Measurements from ENCODE around the gene FKBP1A.
"Not testable (repeated sequence)": the region's sequence is repeated elsewhere in the genome, so short reads cannot be mapped to it uniquely, and the experiment has no call there.

FKBP1A gene

DNA sequence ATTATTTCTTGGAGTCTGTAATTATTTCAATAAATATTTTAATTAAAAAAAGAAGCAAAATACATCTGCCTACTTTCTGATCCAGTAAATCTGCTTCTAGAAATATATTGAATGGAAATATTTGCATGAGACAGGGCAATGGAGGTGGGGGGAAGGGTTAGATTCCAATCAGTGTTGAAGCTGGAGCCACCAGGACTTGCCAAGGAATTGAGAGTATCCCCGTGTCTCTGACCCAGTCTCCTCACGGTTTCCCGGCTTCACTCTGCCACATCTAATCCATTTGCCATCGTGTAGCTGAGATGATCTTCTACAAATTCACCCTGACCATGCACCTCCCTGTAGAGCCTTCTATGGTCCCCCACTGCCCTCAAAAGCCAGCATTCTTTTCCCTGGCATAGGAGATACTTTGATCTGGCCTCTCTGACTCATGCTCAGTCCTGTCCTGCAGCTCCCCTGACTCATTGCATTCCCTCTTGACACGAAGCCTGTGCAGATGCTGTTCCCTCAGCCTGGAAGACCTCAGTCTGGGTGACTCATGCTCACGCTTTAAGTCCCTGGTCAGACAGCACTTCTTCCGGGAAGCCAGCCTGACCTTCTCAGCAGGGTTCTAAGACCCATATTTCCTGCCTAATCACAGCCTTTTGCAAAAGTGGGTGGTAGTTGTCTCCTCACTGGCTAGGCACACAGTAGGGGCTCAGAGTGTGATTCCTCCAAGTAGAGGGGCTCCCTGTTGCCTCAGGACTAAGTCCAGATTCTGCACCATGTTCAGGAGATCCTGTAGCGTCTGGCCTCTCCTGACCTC, 23.0 kb upstream of the FKBP1A start:
- DNase-seq = no peak

DNA sequence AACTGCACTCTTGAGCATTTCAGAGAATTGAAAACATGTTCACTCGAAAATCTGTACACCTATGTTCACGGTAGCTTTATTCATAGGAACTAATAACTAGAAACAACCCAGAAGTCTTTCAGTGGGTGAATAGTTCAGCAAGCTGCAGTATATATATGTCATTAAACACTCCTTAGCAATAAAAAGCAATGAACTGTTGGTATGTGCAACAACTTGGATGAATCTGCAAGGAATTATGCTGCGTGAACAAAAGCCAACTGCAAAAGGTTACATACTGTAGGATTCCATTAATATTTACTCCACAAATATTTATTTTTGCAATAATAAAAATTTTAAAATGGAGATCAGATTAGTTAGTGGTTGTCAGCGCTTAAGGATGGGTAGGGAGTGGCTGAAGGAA, 22.1 kb upstream of the FKBP1A start:
- DNase-seq = no peak

DNA sequence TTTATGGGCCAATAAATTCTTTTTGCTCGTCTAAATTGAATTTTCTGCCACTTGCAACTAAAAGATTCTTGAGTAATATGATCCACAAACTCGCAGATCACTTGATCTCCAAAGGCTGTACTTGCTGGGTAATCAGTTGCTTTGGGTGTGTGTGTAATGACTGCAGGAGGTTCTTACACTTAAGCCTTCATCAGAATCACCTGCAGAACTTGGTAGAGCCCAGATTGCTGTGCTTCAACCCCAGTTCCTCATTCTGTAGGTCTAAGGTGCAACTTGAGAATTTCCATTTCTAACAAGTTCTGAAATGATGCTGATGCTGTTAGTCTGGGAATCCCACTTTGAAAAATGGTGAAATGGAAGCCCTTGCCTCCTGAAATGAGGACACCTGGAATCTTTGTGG, 12.9 kb upstream of the FKBP1A start:
- no peak for DNase-seq

DNA sequence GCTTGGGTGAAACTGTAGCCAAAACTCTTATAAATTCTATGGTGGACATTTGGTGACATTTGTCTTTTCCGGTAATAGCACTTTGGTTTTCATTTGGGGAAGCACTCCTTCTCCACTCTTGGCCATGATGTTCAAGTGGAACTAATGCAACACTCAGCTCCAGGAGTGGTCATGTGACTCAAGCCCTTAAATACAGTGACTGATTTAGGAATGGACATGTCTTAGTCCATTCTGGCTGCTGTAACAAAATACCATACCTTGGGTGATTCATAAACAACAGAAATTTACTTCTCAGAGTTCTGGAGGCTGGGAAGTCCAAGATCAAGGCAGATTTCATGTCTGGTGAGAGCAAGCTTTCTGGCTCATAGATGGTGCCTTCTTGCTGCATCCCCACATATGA, 10.8 kb upstream of the FKBP1A start:
- no peak for DNase-seq

DNA sequence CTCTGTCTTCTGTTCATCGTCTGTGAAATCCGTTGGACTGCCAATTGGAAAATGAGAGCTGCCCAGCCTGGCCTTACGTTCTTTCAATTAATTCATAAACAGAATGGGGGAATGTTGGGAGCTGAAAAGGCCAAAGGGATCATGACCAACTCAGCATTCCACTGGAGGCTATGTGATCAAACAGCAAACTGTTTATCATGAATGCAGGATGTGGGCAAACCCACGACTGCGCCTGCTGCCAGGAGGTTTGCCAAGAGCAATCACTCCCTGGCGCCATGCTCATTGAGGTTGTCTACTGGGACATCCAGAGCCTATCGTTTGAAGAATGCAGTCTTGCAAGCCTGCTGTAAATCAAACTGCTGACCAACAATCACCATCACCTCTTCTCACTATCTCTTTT, 9.3 kb upstream of the FKBP1A start:
- no peak for DNase-seq

DNA sequence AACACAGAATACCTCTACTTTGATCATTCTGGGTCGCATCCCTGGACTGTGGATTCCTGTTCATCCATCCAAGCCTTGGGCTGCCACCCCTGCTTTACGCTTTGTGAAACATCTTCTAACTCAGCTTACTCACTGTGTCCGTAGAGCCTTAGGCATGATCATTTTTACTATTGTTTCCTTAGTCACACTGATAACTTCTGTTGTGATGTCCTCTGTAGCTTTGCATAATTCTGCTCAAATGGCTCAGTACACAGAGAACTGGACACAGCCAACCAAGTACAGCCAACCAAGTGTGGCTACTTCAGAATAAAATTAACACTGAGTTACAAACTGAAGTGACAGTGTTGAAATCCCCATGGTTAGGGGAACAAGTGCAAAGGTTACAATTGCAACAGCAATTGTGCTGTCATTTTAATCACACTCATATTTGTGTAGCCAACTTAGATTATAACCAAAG, 8.6 kb upstream of the FKBP1A start:
- DNase-seq = no peak

DNA sequence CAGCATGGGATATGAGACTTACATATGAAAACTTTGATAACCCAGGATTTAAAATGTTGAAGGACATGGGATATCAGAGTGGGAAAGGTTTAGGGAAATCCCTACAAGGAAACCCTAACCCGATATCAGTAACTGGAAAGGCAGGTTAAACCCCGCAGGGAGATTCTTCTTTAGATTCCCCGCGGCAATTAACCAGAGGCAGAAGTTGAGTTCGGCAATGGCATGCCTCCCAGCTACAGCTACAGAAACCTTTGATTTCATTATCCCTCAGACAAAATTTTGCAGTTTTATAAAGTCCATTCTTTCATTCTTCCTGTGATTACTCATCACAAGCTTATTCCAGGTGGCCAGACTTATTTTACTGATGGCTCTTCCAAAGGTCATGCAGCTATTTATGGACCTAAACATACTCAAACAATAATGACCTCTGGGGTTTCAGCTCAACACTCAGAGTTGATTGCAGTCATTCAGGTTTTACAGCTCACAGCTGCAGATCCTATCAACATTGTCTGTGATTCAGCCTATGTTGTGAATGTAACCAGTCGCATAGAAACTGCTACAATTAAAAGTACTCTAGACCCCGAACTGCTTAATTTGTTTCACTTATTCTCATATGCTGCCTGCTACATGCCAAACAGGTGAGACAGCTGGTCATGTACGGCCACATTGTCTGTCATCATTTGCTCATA, 7.0 kb upstream of the FKBP1A start:
- DNase-seq = not testable (repeated sequence)

DNA sequence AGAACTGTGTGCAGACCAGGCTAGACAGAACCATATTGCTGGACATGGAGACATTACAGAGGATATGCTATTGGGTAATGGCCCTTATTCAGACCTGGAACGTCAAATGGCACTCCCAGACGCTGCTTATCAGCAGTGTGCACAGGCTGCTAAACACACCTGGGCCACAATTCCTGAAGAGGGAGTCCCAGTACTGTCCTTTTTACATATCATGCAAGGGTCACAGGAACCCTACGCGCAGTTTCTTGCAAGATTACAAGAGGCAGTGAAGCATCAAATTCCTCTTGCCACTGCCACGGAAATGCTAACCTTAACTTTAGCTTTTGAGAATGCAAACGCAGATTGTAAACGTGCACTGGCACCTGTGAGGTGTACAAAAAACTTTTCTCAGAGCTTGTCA, 5.3 kb upstream of the FKBP1A start:
- DNase-seq = not testable (repeated sequence)

DNA sequence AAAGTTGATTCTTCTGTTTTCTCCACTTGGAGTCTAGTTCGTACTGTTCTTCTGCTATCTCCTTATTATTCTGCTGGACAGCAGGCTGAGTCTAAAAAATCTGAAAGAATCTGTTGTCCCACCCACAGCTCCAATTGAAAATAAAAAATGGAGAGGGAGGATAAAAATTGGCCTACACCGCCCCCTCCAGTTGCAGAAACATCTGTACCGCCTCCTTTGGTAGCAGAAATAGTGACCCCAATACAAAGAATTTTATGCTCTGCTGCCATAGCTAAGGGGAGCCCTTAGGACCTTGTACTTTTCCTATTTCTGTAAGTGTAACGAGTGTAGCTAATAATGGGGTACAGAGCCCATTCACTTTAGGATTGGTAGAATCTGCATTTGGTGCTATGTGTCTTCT, 4.9 kb upstream of the FKBP1A start:
- DNase-seq = no peak

DNA sequence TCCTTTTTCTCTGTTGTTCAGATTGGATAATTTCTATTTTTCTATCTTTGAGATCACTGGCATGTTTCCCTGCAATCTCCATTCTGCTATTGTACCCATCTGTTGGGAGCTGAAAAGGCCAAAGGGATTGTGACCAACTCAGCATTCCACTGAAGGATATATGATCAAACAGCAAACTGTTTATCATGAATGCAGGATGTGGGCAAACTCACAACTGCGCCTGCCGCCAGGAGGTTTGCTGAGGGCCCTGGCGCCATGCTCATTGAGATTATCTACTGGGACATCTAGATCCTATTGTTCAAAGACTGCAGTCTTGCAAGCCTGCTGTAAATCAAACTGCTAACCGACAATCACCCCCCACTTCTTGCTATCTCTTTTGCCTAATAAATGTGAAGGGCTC, 3.8 kb upstream of the FKBP1A start:
- DNase-seq = no peak

DNA sequence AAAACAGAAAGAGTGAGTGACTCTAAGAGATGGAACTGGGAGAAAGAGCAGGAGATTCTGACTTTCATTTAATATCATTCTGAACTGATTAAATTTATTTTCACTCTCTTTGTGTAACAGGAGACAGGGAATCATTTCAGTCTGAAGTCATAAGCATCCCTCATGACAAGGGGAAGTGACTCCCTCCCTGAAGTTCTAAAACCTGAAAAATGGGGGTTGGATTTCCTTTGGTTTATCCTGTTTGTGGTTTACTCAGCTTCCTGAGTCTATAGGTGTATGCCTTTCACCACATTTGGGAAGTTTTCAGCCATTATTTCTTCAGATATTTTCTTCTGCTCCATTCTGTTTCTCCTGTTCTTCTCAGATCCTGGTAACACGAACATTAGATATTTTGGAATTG, 3.4 kb upstream of the FKBP1A start:
- no peak for DNase-seq

DNA sequence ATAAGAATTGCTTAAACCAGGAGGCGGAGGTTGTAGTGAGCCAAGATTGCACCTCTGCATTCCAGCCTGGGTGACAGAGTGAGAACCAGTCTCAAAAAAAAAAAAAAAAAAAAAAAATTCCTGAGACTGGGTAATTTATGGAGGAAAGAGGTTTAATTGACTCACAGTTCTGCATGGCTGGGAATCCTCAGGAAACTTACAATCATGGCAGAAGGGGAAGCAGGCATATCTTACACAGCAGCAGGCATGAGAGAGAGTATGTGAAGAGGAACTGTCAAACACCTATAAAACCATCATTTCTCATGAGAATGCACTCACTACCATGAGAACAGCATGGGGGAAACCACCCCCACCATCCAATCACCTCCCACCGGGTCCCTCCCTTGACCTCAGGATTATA, 1.8 kb upstream of the FKBP1A start:
- DNase-seq = peak; percentile 31

DNA sequence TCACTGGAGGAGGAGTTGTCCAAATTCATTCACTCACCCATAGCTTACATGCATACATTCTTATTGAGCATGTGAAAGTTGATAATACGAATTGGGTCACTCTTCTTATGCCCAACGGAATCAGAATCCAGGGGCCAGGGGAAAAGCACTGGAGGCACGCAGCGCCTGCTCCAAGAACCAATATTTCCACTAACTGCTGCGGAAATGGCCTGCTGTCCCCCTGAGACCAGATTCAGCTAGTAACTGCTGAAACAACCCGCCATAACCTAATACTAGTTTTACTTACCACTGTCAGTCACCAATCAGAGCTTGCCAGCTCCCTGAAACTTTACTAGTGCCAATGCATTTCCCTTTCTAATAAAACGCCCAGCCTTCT, 641 bp upstream of the FKBP1A start:
- DNase-seq = no peak

DNA sequence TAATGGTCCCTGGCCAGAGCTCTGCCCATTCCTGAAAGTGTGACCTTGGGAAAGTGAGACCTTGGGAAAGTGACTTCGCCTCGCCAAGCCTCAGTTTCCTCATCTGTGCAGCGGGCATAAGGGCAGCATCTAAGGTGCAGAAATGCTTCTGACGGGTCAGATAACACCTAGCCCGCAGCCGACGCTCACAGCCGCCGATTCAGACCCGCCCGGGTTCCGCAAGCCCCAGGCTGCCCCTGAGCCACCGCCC, 486 bp downstream of the FKBP1A start:
- no peak for DNase-seq

DNA sequence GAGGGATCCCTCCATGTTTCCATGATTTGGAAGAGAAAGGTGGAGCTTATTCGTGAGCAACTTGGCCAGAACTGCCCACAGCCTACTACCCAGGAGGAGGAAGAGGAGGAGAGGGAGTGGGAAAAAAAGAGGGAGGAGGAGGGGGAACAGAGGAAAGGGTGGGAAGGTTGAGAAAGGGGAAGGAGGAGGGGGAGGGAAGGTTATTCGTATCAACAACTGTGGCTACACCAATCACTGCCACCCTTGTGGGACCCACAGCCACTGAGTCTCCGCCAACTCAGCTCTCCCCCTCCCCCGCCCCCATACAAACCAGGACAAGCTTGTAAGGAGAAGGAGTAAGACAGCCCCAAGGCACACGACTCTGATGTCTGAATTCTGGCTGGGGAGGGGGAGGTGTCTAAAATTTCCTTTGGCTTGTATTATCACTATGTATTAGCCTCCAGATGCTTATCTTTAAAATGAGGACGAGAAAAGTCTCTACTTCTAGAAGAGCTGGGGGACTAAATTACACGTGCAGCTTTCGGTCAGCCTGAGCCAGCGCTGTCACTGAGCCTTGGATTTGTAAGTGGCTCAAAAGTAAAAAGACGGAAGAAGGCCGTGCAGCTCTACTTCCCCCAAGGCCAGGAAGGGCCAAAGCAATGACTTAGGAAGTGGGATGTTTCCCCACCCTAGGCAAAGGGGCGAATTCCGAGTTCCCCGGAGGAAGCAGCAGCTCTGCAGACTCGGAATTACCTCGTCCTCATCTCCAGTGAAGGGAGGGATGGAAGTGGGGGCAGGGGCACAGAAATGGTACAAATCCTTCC, 1.0 kb downstream of the FKBP1A start:
- peak; percentile 25 for DNase-seq

DNA sequence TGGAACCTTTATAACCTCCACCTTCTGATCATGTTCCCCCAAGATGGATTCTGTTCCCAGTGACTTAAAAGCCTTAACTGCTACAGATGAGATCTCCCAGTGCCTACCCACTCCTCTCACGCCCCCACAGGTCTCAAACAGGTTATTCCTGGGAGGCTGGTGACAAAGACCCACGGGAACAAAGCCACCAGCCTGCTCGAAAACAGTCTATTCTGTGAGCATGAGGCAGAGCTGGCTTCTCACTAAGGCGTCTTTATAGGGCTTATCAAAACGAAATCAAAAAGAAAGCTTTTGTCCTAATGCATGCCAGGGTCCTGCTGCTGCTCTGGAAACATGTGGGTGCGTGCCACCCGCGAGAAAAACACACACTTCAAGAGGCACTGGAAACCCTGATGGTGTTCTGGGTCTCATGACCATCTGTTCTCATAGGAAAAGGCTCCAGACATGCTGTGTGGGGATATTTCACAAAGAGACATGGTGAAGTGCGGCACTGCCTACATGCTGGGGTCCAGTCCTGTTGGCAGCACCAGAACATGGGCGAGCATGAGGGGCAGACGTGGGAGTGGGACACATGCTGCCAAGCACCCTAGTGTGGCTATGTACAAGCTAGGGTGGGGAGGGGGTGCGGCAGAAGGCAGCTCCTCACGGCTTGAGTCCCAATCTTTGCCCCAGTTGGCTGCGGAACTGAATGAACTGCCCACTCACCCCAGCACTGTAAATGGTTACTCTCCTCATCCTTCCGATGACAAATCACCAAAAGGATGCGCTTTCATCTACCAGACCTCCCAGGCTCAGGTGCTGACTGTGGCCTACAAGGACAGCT, 2.1 kb downstream of the FKBP1A start:
- no peak for DNase-seq

DNA sequence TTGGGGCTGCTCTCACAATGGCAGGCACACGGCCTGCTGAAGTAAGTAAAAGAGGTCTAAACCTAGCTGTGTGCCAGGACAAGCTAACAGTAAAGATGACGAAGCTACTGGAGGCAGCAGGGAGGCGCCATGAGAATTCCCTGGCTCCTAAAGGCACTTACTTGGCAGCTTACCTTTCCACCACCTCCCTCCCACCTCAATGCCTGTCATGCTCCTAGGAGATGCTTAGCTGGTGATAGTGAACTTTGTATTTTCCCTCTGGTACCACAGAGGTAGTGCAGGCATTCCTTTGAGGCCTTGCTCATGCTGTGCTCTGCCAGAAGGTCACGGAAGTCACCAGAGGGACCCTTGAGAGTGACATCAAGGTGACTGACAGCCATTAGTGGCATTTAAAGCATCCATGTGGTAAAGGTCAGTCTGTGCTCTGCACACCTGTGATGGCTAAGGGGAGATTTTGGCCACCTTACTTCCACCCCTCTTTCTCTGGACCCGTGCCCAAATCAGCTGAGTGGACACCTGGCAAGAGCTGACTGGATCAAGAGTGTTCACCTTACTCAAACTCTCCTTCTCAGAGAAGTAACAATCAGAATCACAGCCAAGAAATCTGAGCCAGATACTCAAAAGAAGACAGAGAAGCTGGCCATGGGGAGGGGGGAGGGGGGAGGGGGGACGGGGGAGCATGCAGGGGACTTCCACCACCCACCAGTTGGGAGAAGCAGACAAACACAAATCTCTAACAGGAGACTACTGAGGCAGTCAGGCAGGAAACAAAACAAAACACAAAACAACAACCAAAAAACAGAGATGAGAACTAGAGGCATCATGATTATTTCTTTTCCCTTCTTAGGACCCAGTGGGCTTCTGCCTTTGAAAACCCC, 2.9 kb downstream of the FKBP1A start:
- no peak for DNase-seq

DNA sequence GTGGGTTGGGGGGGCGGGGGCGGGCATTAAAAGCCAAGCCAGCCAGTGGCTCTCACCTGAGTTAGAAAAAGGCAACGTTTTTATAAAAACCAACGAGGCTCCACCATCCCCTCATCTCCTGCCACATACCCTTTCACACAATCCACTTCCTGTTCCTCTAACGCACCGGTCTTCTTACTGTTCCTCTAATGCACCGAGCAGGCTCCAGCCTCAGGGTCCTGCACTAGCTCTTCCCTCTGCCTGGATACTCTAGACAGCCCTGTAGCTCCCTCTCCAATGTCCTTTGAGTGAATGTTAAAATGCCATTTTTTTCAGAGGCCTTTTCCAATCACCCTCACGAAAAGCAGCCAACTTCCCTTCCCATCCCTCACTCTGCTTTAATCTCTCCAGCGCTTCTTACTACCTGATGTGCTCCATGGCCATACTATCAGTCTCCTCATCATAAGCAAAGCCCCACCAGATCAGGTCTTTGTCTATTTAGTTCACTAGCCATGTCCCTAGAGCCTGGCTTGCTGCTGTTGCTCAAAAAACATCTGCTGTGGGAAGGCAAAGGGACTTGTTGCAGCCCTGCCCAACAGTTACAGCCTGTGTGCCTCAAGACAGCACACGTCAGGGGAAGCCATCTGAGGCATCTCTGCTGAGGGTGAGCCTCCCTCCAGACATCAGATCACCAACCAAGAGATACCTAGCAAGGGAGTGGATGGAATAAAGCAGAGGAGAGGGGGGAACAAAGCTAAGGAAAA, 3.9 kb downstream of the FKBP1A start:
- DNase-seq = peak; percentile 28

DNA sequence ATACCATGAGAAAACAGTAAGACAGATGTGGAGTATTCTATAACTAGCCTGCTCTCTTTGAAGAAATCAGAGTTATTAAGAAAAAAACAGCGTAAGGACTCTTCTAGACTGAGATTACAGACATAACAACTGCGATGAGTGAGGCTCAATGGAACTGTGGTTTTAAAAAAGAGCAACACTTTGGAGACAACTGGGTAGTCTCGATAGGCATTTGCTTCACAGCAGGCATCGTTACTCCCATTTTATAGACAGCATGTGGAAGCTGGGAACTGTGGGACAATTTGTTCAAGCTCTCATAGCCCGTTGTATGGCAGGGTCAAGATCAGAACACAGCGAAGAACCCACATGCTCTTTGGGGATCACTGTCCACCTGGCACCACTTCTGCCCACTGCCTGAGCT, 4.6 kb downstream of the FKBP1A start:
- DNase-seq = no peak

DNA sequence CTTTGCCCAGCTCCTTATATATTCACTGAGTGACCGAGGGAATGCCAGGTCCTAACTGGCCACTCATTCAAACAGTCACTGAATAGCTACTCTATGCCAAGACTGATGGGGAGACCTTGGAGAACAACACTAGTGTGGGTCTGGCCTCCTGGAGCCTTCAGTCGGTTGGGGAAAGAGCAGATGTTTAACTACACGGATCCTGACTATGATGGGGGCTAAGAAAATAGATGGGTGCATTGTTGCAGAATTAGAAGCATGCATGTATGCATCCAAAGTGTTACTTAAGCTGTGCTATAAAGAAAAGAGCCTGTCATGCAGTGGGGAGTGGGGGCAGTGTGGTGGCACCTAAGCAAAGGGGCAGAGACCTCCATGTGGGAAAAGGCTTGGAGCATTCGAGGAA, 6.5 kb downstream of the FKBP1A start:
- DNase-seq = no peak

DNA sequence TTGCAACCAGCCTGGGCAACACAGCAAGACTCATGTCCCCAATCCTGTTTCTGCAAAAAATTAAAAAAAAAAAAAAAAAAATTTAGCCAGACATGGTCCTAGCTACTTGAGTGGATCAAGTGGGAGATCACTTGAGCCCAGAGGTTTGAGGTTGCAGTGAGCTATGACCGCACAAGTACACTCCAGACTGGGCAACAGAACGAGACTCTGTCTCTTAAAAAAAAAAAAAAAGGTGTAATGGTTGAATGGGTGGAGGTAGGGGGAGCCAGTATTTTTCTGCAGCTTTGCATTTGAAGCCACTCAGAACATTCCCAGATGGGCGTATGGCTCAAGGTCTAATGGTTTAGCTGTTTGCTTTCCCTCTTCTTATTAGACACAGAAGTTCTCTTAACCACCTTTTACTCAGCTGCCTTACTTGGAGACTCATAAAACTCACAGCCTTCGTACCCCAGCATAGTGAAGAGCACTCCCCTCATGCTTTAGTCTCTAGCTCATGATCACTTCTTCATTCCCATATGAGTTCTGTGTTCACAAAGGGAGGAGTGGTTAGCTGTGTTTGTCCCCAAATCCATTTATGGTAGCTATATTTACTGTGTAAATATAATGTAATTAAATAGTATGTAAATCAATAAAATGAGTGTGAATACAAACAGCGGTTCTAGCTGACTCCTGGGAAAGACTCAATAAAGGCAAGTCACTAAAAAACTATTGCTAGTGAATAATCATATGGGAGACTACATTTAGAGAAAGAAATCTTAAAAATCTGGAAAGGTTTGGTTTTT, 9.0 kb downstream of the FKBP1A start:
- DNase-seq = no peak
